Endothelial cell of umbilical vein (primary cell): Measurements from ENCODE around the gene ITGB2. TPM values are rescaled to one million over a fixed set of nuclear protein-coding genes. Genes with fewer than 3 reads are reported as not detected.

Source experiments
- BruUV-seq: library from RNA; stranded (reverse); fragments of 400-500 nt; replicated peaks from 2 replicates; lab custom pipeline; 2021; lab: Mats Ljungman, UMichigan
- CTCF ChIA-PET: fragments of 300-600, 350-600 bp; sonication (Branson Sonifier 250); formaldehyde crosslinking; loops from one replicate; lab custom pipeline; 2021; ENCODE audit warnings: antibody characterized with exemption, inconsistent platforms; lab: Charles Lee
- POLR2A ChIA-PET: fragments of 300-600, 350-600 bp; sonication (Branson Sonifier 250); formaldehyde crosslinking; loops from one replicate; lab custom pipeline; 2021; ENCODE audit warnings: antibody characterized with exemption, inconsistent platforms; lab: Charles Lee
- DNase-seq: peaks from one replicate; pipeline ENCODE4 v3.0.0-alpha.2; 2011; ENCODE audit warnings: low read depth, low spot score
- FAIRE-seq: peaks from 2 replicates; lab custom pipeline; 2011; peaks lifted over from hg19 to GRCh38; lab: Jason Lieb, UNC
- H2AFZ ChIP-seq: 2 replicates; pipeline ENCODE4 v1.6.0; 2012; ENCODE audit warnings: low read depth, low read length, control low read depth, inconsistent platforms
- H3K27ac ChIP-seq: 2 replicates; pipeline ENCODE4 v1.5.1; 2011; ENCODE audit warnings: low read depth, mild to moderate bottlenecking, control low read depth, low read length, moderate library complexity; ENCODE audit not compliant: insufficient read depth
- H3K27me3 ChIP-seq, 2 experiments: 2 replicates each; pipeline versions ENCODE4 v1.6.0 to v1.6.1; 2011; ENCODE audit warnings: low read length in 2 of 2, mixed read lengths in 1 of 2; ENCODE audit not compliant: control insufficient read depth in 2 of 2, insufficient read depth in 2 of 2
- H3K36me3 ChIP-seq, 2 experiments: 2 replicates in 1 of 2; 3 replicates in 1 of 2; pipeline ENCODE4 v1.5.1; 2011; ENCODE audit warnings: low read length in 2 of 2, mild to moderate bottlenecking in 1 of 2, moderate library complexity in 1 of 2; ENCODE audit not compliant: control insufficient read depth in 2 of 2, insufficient read depth in 2 of 2; ENCODE audit errors: extremely low read depth in 1 of 2
- H3K4me1 ChIP-seq: 3 replicates; pipeline ENCODE4 v1.5.1; 2011; ENCODE audit warnings: mild to moderate bottlenecking, low read length; ENCODE audit not compliant: control insufficient read depth, insufficient read depth; ENCODE audit errors: extremely low read depth
- H3K4me2 ChIP-seq: 2 replicates; pipeline ENCODE4 v1.6.1; 2011; ENCODE audit warnings: low read length, control low read depth, mixed read lengths; ENCODE audit not compliant: insufficient read depth
- H3K4me3 ChIP-seq, 3 experiments: fragments of 200-600 bp in 1 of 3; sonication (generic), shearing (Covaris generic) in 1 of 3; replicated peaks in 1 of 3; 2 replicates each; pipeline ENCODE4 v1.5.1; 2011 to 2016; ENCODE audit warnings: control low read depth in 3 of 3, low read length in 3 of 3, mild to moderate bottlenecking in 2 of 3, inconsistent platforms in 1 of 3, low read depth in 1 of 3, moderate library complexity in 1 of 3; ENCODE audit not compliant: insufficient read depth in 1 of 3
- H3K79me2 ChIP-seq: 2 replicates; pipeline ENCODE4 v1.6.0; 2012; ENCODE audit warnings: low read length, inconsistent platforms; ENCODE audit not compliant: control insufficient read depth, insufficient read depth
- H3K9ac ChIP-seq: replicated peaks from 2 replicates; pipeline ENCODE3; 2011; ENCODE audit warnings: low read length, control low read depth; ENCODE audit not compliant: insufficient read depth; ENCODE audit errors: extremely low read depth
- H3K9me1 ChIP-seq: replicated peaks from 3 replicates; pipeline ENCODE4 v1.6.0; 2011; ENCODE audit warnings: mild to moderate bottlenecking, low read length; ENCODE audit not compliant: control insufficient read depth, insufficient read depth; ENCODE audit errors: extremely low read depth
- H3K9me3 ChIP-seq: replicated peaks from 2 replicates; pipeline ENCODE4 v1.5.1; 2012; ENCODE audit warnings: low read length, inconsistent platforms; ENCODE audit not compliant: control insufficient read depth, insufficient read depth
- H4K20me1 ChIP-seq: replicated peaks from 2 replicates; pipeline ENCODE3; 2011; ENCODE audit warnings: mild to moderate bottlenecking, low read length; ENCODE audit not compliant: control insufficient read depth, insufficient read depth; ENCODE audit errors: extremely low read depth
- EZH2 ChIP-seq: IDR thresholded peaks from 2 replicates; pipeline ENCODE4 v1.6.1; 2012; ENCODE audit warnings: borderline replicate concordance, low read depth, mild to moderate bottlenecking, moderate library complexity, low read length, inconsistent platforms; ENCODE audit not compliant: severe bottlenecking
- FOS ChIP-seq: IDR thresholded peaks from 2 replicates; pipeline ENCODE4 v1.6.1; 2011; ENCODE audit warnings: mild to moderate bottlenecking, low read length, moderate library complexity, borderline replicate concordance; ENCODE audit not compliant: insufficient read depth
- GATA2 ChIP-seq: IDR thresholded peaks from 2 replicates; pipeline ENCODE4 v1.7.0; 2011; ENCODE audit warnings: low read depth, mild to moderate bottlenecking, moderate library complexity, mixed read lengths, low read length; ENCODE audit not compliant: insufficient read length, insufficient read depth
- JUN ChIP-seq: IDR thresholded peaks from 2 replicates; pipeline ENCODE4 v1.6.1; 2011; ENCODE audit warnings: borderline replicate concordance, low read depth; ENCODE audit not compliant: insufficient read length, insufficient read depth
- MAX ChIP-seq: IDR thresholded peaks from 2 replicates; pipeline ENCODE4 v1.6.1; 2011; ENCODE audit not compliant: insufficient read depth, insufficient read length
- MYC ChIP-seq: IDR thresholded peaks from one replicate; pipeline ENCODE4 v1.6.1; 2011; ENCODE audit warnings: mild to moderate bottlenecking, low read depth, low read length
- POLR2A ChIP-seq: IDR thresholded peaks from 2 replicates; pipeline ENCODE4 v1.6.1; 2012; ENCODE audit warnings: low read depth, mild to moderate bottlenecking, control low read depth, low read length
- POLR2AphosphoS5 ChIP-seq: IDR thresholded peaks from 2 replicates; pipeline ENCODE4 v1.6.1; 2012; ENCODE audit warnings: low read depth, mild to moderate bottlenecking, control low read depth, low read length, moderate library complexity; ENCODE audit not compliant: insufficient read depth
- dilution Hi-C: fragments of 300-500 bp; cut with MboI; formaldehyde crosslinking; loops from one replicate; pipeline ENCODE4 v1.15.0; 2019; ENCODE audit warnings: low sequenced_read_pairs; ENCODE audit not compliant: extremely low pct_ligation_motif_present
- intact Hi-C: fragments of 100-400 bp; cut with micrococcal nuclease; formaldehyde crosslinking; loops from one replicate; pipeline ENCODE4 v1.10.0; 2022
- polyA plus RNA-seq, 4 experiments: library from polyadenylated mRNA; depleted of rRNA in 3 of 4; stranded (reverse) in 3 of 4; unstranded in 1 of 4; fragments of >200 nt; gene quantifications; 2 replicates each; pipeline versions ENCODE4 v1.2.1 to v1.2.3, GENCODE V29; 2011 to 2012; ENCODE audit warnings: missing spikeins in 1 of 4
- total RNA-seq: library from RNA; stranded (reverse); gene quantifications from 2 replicates; pipeline ENCODE4 v1.2.3, GENCODE V29; 2021
- TF ChIP-seq, protein P1 (sequence below), 2 donors: IDR thresholded peaks; 1 replicate in 1 of 2; 2 replicates in 1 of 2; pipeline ENCODE4 v1.5.1; 2011; ENCODE audit warnings: low read length in 2 of 2, mild to moderate bottlenecking in 2 of 2, moderate library complexity in 2 of 2, control low read depth in 1 of 2, inconsistent platforms in 1 of 2, low read depth in 1 of 2; ENCODE audit not compliant: insufficient read depth in 1 of 2; ENCODE audit errors: extremely low read depth in 1 of 2

The ITGB2 gene
- total and polyA plus RNA-seq, 2 donors (not counting 3 experiments of a cell fraction or from before 2014, with no cell fraction given), result 0.39 to 0.91 TPM

GRCh38 chr21:44898851-44899767 is 21.6 kb downstream of the ITGB2 start:
- Histone ChIP-seq H3K9me3 (no peaks in the 10 kb centered on the region), H4K20me1 (no peaks in the 10 kb centered on the region), H3K36me3 (no peaks in the 10 kb centered on the region), H3K4me3 (no peak overlapping the region), H3K4me2 (no peak overlapping the region), H3K79me2 (no peaks in the 10 kb centered on the region), H3K9me1 (no peaks in the 10 kb centered on the region), H2AFZ (no peak overlapping the region), H3K27me3 (no peaks in the 10 kb centered on the region), H3K9ac (no peak overlapping the region), H3K4me1 (no peaks in the 10 kb centered on the region), H3K27ac (no peak overlapping the region)
- dilution Hi-C loops, result no loop called here
- CTCF ChIA-PET, result interaction anchor here (1.0 to 1.4 kb wide), 2 partner anchors 8 to 99 kb away, joined by 3 read pairs; no protein-coding TSS in a partner anchor
- POLR2A ChIA-PET, result no interaction called here
- no TSS peak for BruUV-seq
- no peak for TF ChIP-seq GATA2
- no peak for TF ChIP-seq MYC
- TF ChIP-seq FOS, result no peak
- TF ChIP-seq, protein P1, sequence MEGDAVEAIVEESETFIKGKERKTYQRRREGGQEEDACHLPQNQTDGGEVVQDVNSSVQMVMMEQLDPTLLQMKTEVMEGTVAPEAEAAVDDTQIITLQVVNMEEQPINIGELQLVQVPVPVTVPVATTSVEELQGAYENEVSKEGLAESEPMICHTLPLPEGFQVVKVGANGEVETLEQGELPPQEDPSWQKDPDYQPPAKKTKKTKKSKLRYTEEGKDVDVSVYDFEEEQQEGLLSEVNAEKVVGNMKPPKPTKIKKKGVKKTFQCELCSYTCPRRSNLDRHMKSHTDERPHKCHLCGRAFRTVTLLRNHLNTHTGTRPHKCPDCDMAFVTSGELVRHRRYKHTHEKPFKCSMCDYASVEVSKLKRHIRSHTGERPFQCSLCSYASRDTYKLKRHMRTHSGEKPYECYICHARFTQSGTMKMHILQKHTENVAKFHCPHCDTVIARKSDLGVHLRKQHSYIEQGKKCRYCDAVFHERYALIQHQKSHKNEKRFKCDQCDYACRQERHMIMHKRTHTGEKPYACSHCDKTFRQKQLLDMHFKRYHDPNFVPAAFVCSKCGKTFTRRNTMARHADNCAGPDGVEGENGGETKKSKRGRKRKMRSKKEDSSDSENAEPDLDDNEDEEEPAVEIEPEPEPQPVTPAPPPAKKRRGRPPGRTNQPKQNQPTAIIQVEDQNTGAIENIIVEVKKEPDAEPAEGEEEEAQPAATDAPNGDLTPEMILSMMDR (IDR thresholded peaks at IDR 0.05; ENCODE audit: extremely low read depth in 1 of 2, insufficient read depth in 1 of 2, low read depth in 1 of 2, low read length in 2 of 2), result no peak
- no peak for TF ChIP-seq POLR2AphosphoS5
- no peak for TF ChIP-seq POLR2A
- no peak for TF ChIP-seq JUN
- no peak for TF ChIP-seq EZH2
- no peak for TF ChIP-seq MAX
- DNase-seq (no peak), FAIRE-seq (no peak)
- intact Hi-C loops, result no loop called here
